K562 (cell line): ENCODE measurements around the gene CYB561A3. TPM values are rescaled to one million over a fixed set of nuclear protein-coding genes. Genes with fewer than 3 reads are reported as not detected.

ENCODE experiments used
- ATAC-seq: fragments of 200-7000 bp; cut with Tn5 transposase; 3 replicates; pipeline ENCODE4 v1.9.1; 2020; ENCODE audit warnings: moderate library complexity
- BruUV-seq: library from RNA; stranded (reverse); fragments of 400-500 nt; replicated peaks from 2 replicates; lab custom pipeline; 2021; lab: Mats Ljungman, UMichigan
- CTCF ChIA-PET: fragments of 300-600 bp; formaldehyde crosslinking; extraction: SDS; loops from one replicate; lab custom pipeline; 2021; ENCODE audit warnings: low intra/inter-chr PET ratio; lab: Yijun Ruan, JAX
- POLR2A ChIA-PET: fragments of 300-600, 350-650 bp; sonication (Branson Sonifier 250); formaldehyde crosslinking; extraction: SDS; loops from one replicate; lab custom pipeline; 2021; ENCODE audit warnings: antibody characterized with exemption, inconsistent platforms; lab: Yijun Ruan, JAX
- DNase-seq, 4 experiments: peaks; one replicate each; pipeline versions ENCODE4 v3.0.0 to v3.0.0-alpha.2; 2011 to 2018; ENCODE audit warnings: low spot score in 3 of 4, mixed read lengths in 3 of 4; ENCODE audit errors: extremely low read depth in 1 of 4
- FAIRE-seq: peaks from 2 replicates; lab custom pipeline; 2011; peaks lifted over from hg19 to GRCh38; lab: Jason Lieb, UNC
- H2AFZ ChIP-seq: 2 replicates; pipeline ENCODE4 v1.6.0; 2011; ENCODE audit warnings: low read depth, low read length, control low read depth, inconsistent platforms
- H3K27ac ChIP-seq: fragments of 200-600 bp; 3 replicates; pipeline ENCODE4 v1.8.0; 2011; ENCODE audit warnings: low read depth, mild to moderate bottlenecking, control low read depth, inconsistent platforms, low read length, moderate library complexity, mixed read lengths; ENCODE audit errors: extremely low read depth
- H3K27me3 ChIP-seq, 2 experiments: fragments of 300-600 bp in 1 of 2; 2 replicates in 1 of 2; 3 replicates in 1 of 2; pipeline versions ENCODE4 v1.6.0 to v1.8.0; 2011; ENCODE audit warnings: inconsistent platforms in 2 of 2, low read length in 2 of 2, mild to moderate bottlenecking in 1 of 2, mixed read lengths in 1 of 2, moderate library complexity in 1 of 2; ENCODE audit not compliant: control insufficient read depth in 2 of 2, insufficient read depth in 2 of 2
- H3K36me3 ChIP-seq: fragments of 300-600 bp; 3 replicates; pipeline ENCODE4 v1.8.0; 2011; ENCODE audit warnings: mild to moderate bottlenecking, low read length, inconsistent platforms; ENCODE audit not compliant: control insufficient read depth, insufficient read depth
- H3K4me1 ChIP-seq, 2 experiments: fragments of 200-600 bp in 1 of 2; replicated peaks in 1 of 2; 2 replicates in 1 of 2; 3 replicates in 1 of 2; pipeline versions ENCODE4 v1.5.1 to v1.8.0; 2011; ENCODE audit warnings: inconsistent platforms in 2 of 2, low read length in 2 of 2, mild to moderate bottlenecking in 1 of 2, mixed read lengths in 1 of 2, moderate library complexity in 1 of 2; ENCODE audit not compliant: control insufficient read depth in 2 of 2, insufficient read depth in 2 of 2
- H3K4me2 ChIP-seq: 2 replicates; pipeline ENCODE4 v1.6.1; 2011; ENCODE audit warnings: low read length, control low read depth, inconsistent platforms, mixed read lengths; ENCODE audit not compliant: insufficient read depth
- H3K4me3 ChIP-seq: fragments of 200-600 bp; sonication (generic), shearing (Covaris generic); 2 replicates; pipeline ENCODE4 v1.5.1; 2016; ENCODE audit warnings: control low read depth, inconsistent platforms
- H3K79me2 ChIP-seq: fragments of 200-600 bp; 3 replicates; pipeline ENCODE4 v1.8.0; 2011; ENCODE audit warnings: low read length, inconsistent platforms; ENCODE audit not compliant: control insufficient read depth, insufficient read depth
- H3K9ac ChIP-seq, 2 experiments: 2 replicates each; pipeline versions ENCODE4 v1.6.0 to v1.6.1; 2011; ENCODE audit warnings: low read depth in 2 of 2, low read length in 2 of 2, control low read depth in 1 of 2, inconsistent platforms in 1 of 2, mild to moderate bottlenecking in 1 of 2, mixed read lengths in 1 of 2; ENCODE audit not compliant: insufficient read depth in 1 of 2
- H3K9me1 ChIP-seq: one replicate; pipeline ENCODE4 v1.6.0; 2011; ENCODE audit warnings: inconsistent platforms, mild to moderate bottlenecking, low read length, moderate library complexity; ENCODE audit not compliant: control insufficient read depth, insufficient read depth
- H3K9me3 ChIP-seq: replicated peaks from 2 replicates; pipeline ENCODE4 v1.5.1; 2011; ENCODE audit warnings: low read depth, low read length, inconsistent platforms; ENCODE audit not compliant: control insufficient read depth, insufficient read depth
- H4K20me1 ChIP-seq: replicated peaks from 2 replicates; pipeline ENCODE4 v1.6.1; 2011; ENCODE audit warnings: low read length, inconsistent platforms, mixed read lengths; ENCODE audit not compliant: control insufficient read depth, insufficient read depth
- BRD4 ChIP-seq: fragments of 200-600 bp; sonication (generic); IDR thresholded peaks from 2 replicates; pipeline ENCODE4 v1.6.1; 2017; ENCODE audit warnings: inconsistent platforms
- CHAMP1 ChIP-seq: fragments of 450-650 bp; IDR thresholded peaks from 2 replicates; pipeline ENCODE4 v1.6.1; 2016; ENCODE audit warnings: mild to moderate bottlenecking
- DPF2 ChIP-seq: fragments of 450-650 bp; IDR thresholded peaks from 2 replicates; pipeline ENCODE4 v1.6.1; 2016
- EP300 ChIP-seq: IDR thresholded peaks from 2 replicates; pipeline ENCODE4 v1.6.1; 2012; ENCODE audit warnings: low read length, improper control_type of control experiment
- FIP1L1 ChIP-seq: fragments of 200-400 bp; formaldehyde crosslinking; IDR thresholded peaks from 2 replicates; pipeline ENCODE4 v1.6.1; 2018; ENCODE audit warnings: mild to moderate bottlenecking, low read depth, low read length; ENCODE audit not compliant: poor library complexity, severe bottlenecking
- FOXJ3 ChIP-seq: sonication (generic); formaldehyde crosslinking; IDR thresholded peaks from 2 replicates; pipeline ENCODE4 v1.4.0; 2020; ENCODE audit warnings: mild to moderate bottlenecking, missing genetic modification reagents
- ID3 ChIP-seq, 2 experiments: fragments of 250-450 bp in 1 of 2; fragments of 450-650 bp in 1 of 2; sonication (Bioruptor Pico) in 1 of 2; IDR thresholded peaks; 2 replicates each; pipeline versions ENCODE4 v1.6.1 to v1.8.0; 2016 to 2021; ENCODE audit warnings: mild to moderate bottlenecking in 2 of 2, moderate library complexity in 2 of 2, missing compliant biosample characterization in 1 of 2, missing genetic modification characterization in 1 of 2
- MBD2 ChIP-seq: sonication (generic); IDR thresholded peaks from 2 replicates; pipeline ENCODE4 v1.6.1; 2016; ENCODE audit warnings: low read depth, borderline replicate concordance
- PBX2 ChIP-seq, 2 experiments: IDR thresholded peaks in 1 of 2; conservative IDR thresholded peaks in 1 of 2; 2 replicates each; pipeline ENCODE4 v1.6.1; 2016; ENCODE audit warnings: low read depth in 2 of 2, mild to moderate bottlenecking in 1 of 2, missing compliant biosample characterization in 1 of 2, missing genetic modification characterization in 1 of 2, moderate library complexity in 1 of 2
- PHF21A ChIP-seq: fragments of 450-650 bp; IDR thresholded peaks from 2 replicates; pipeline ENCODE4 v1.6.1; 2017; ENCODE audit warnings: low read depth, borderline replicate concordance
- SMAD4 ChIP-seq: fragments of 250-450 bp; sonication (Bioruptor Pico); conservative IDR thresholded peaks from 2 replicates; pipeline ENCODE4 v1.8.0; 2021; ENCODE audit warnings: inconsistent platforms, mild to moderate bottlenecking, moderate library complexity
- SNIP1 ChIP-seq: fragments of 450-650 bp; IDR thresholded peaks from 2 replicates; pipeline ENCODE4 v1.7.1; 2017; ENCODE audit warnings: low read depth, mild to moderate bottlenecking
- ZFP1 ChIP-seq: fragments of 450-650 bp; formaldehyde crosslinking; IDR thresholded peaks from 2 replicates; pipeline ENCODE4 v1.4.0; 2020; ENCODE audit warnings: mild to moderate bottlenecking, mixed read lengths
- ZNF165 ChIP-seq: fragments of 250-450 bp; sonication (Bioruptor Pico); IDR thresholded peaks from 2 replicates; pipeline ENCODE4 v1.4.0; 2020; ENCODE audit warnings: borderline replicate concordance
- ZNF197 ChIP-seq: fragments of 200-800 bp; sonication (Bioruptor generic); IDR thresholded peaks from 2 replicates; pipeline ENCODE4 v1.6.1; 2016; ENCODE audit warnings: low read depth, missing genetic modification characterization, missing compliant biosample characterization
- ZNF224 ChIP-seq: sonication (generic); formaldehyde crosslinking; IDR thresholded peaks from 2 replicates; pipeline ENCODE4 v1.8.0; 2022; ENCODE audit warnings: mild to moderate bottlenecking, missing genetic modification reagents
- WGBS: fragments of 100-300 bp; shearing (Covaris generic); methylation state at CpG from one replicate; pipeline ENCODE4 v1.1.6; 2016; ENCODE audit warnings: low coverage, mixed read lengths; ENCODE audit not compliant: insufficient coverage; ENCODE audit errors: missing lambda C conversion rate; 5-methylcytosine and 5-hydroxymethylcytosine counted together
- in situ Hi-C: fragments of 300-500 bp; cut with MboI; formaldehyde crosslinking; loops from 4 replicates; pipeline ENCODE4 v1.15.0; 2018; ENCODE audit warnings: inconsistent platforms, mixed read lengths
- intact Hi-C: fragments of 100-400 bp; cut with micrococcal nuclease; formaldehyde crosslinking; loops from 2 replicates; pipeline ENCODE4 v1.14.2; 2022
- polyA plus RNA-seq, 8 experiments: library from polyadenylated mRNA; depleted of rRNA in 4 of 8; stranded (reverse) in 5 of 8; unstranded in 3 of 8; fragments of >200 nt; fragmentation: Nextera tagmentation in 2 of 8; fragmentation: Illumina TruSeq in 1 of 8; extraction: Ambion mirVana in 2 of 8; extraction: Trizol in 1 of 8; gene quantifications; 2 replicates each; pipeline versions ENCODE4 v1.2.1 to v1.2.3, GENCODE V29; 2011 to 2014; ENCODE audit warnings: inconsistent platforms in 1 of 8, missing spikeins in 1 of 8
- total RNA-seq, 7 experiments: library from RNA; depleted of rRNA in 6 of 7; stranded (reverse); fragments of >200 nt in 6 of 7; fragmentation: Illumina TruSeq in 2 of 7; extraction: Trizol in 2 of 7; gene quantifications; 2 replicates each; pipeline versions ENCODE4 v1.2.1 to v1.2.3, GENCODE V29; 2011 to 2021; ENCODE audit warnings: low replicate concordance in 1 of 7

CYB561A3 gene
- total and polyA plus RNA-seq, 9 of the 15 experiments (the other 6 are each of a cell fraction or from before 2014, with no cell fraction given) = 29.2 to 78.9 (median 37.9) TPM

GRCh38 chr11:61356706-61357105 is 5.0 kb downstream of the CYB561A3 start:
- BruUV-seq = no TSS peak
- Histone ChIP-seq H3K9me1 (peaks cover 3% of the 10 kb centered on the region), H3K4me1 (peaks cover 35 to 37% of the 10 kb centered on the region in 2 experiments), H3K27ac (no peak overlapping the region), H3K27me3 (no peaks in the 10 kb centered on the region), H3K4me2 (no peak overlapping the region), H3K9me3 (no peaks in the 10 kb centered on the region), H3K4me3 (no peak overlapping the region), H3K9ac (peak overlapping the region in 1 of 2 experiments; percentile 18; a peak in 1 of 4 replicates), H2AFZ (no peak overlapping the region), H3K36me3 (peaks cover 36% of the 10 kb centered on the region; the same call in 2 of the 3 replicates), H4K20me1 (no peaks in the 10 kb centered on the region), H3K79me2 (peaks cover 25% of the 10 kb centered on the region)
- in situ Hi-C loops = no loop called here
- ChIA-PET POLR2A (no interaction called here), CTCF (interaction anchor here (0.7 kb wide), 1 partner anchor 11 kb away, joined by 3 read pairs; no protein-coding TSS in a partner anchor)
- ATAC-seq = no peak
- FAIRE-seq = no peak
- intact Hi-C loops = no loop called here
- 90% methylated on average over 4 of the region's 4 CpGs for WGBS
- DNase-seq = no peak
- no peak for TF ChIP-seq ZFP1 (CRISPR knock-in tag)
- no peak for TF ChIP-seq FOXJ3 (CRISPR knock-in tag)
- TF ChIP-seq SMAD4 (CRISPR knock-in tag) = no peak
- TF ChIP-seq ZNF224 = no peak
- TF ChIP-seq CHAMP1 = no peak
- TF ChIP-seq DPF2 = no peak
- TF ChIP-seq ZNF197 = no peak
- no peak for TF ChIP-seq BRD4
- TF ChIP-seq PBX2 (CRISPR knock-in tag; IDR thresholded peaks at IDR 0.05; ENCODE audit: low read depth) = no peak
- no peak for TF ChIP-seq PBX2 (tag; conservative IDR thresholded peaks at IDR 0.05; ENCODE audit: low read depth)
- TF ChIP-seq MBD2 = no peak
- no peak for TF ChIP-seq SNIP1
- no peak for TF ChIP-seq EP300
- TF ChIP-seq ID3 (CRISPR knock-in tag; IDR thresholded peaks at IDR 0.05) = no peak
- no peak for TF ChIP-seq ID3 (tag; IDR thresholded peaks at IDR 0.05)
- TF ChIP-seq PHF21A = no peak
- TF ChIP-seq FIP1L1 = no peak
- no peak for TF ChIP-seq ZNF165 (CRISPR knock-in tag)
